GM19463 (cell line): Measurements from ENCODE around the gene UROC1.

Experiments used
- ATAC-seq: cut with Tn5 transposase; IDR thresholded peaks from one replicate; pipeline ENCODE4 v1.9.1; 2021; ENCODE audit warnings: mild to moderate bottlenecking, moderate library complexity; ENCODE audit not compliant: unreplicated experiment

Gene UROC1

DNA sequence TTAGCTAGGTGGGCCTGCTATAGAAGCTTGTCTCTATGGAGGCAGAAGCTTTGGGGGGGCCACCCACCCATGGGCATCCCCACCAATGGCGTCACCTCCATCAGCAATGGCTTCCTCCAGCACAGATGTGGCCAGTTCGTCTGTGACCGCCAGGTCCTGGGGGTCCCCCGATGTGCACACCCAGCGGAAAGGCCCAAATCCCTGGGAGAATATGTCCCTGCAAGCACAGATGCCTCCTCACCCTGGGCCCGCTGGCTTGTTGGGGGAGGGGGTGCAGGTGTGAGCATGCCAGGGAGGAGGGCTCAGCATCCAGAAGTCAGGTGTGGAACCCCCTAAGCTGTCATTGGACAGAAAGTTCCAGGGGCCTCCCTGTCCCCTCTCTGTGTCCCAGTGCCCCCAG lies 19.6 kb downstream of the UROC1 start:
- no peak for ATAC-seq

DNA sequence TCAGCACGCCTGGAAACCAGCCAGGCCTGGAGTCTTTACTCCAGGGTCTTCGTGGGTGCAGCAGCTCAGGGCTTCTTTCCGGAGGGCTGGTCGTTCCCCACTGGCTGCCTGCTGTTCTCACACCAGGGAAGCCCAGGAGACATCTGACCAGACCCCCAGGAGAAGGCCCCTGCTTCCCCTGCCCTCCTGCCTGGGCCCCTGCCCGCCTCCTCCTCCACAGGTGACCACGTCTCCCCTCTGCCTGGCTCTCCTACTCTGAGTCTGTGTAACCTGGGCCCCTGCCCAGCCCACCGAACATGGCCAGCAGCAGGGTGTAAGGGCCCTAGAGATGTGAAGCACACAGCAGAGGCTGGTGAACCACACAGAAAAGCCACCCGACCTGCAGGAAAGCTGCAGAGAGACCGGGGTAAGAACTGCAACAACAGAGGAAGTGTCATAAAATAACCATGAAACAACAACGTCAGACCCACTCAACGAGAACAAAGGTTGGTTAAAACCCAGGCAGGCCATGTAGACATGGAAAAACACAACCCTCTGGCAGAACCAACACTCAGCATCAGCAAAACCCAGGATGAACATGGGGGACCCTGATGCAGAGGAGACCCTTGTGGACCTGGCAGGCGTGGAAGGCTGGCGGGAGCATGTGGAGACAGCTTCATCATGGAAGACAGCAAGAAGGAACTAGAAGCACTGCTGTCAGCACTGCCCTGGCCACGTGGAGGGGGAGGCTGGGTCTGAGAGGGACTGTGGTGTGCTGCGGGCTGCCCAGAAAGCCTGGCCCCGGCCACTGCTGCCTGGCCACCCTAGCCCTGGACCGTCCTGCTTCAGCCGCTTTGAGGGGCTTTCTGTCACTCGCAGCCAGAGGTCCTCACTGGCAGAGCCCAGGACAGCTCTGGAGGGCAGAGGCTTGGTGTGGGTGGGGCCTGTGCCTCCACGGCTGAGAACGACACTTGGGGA lies 20.4 kb downstream of the UROC1 start:
- no peak for ATAC-seq

DNA sequence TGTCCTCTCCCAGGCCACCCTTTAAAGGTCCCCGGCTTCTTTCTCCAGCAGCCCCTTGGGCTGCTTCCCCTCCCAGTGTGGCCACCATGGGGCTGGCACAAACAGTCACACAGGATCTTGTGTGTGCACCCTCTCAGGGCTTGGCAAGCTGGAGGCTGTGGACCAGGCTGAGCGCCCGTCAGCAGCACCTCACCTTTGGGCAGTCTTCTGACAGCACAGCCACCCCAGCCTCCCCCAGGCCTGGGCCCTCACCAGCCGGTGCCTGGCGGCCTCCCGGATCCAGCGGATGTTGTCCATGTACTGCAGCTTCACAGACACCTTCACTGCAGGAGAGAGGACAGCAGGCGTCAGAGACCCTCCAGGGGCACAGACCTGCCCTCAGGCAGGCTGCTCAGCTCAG lies 21.8 kb downstream of the UROC1 start:
- ATAC-seq = no peak

DNA sequence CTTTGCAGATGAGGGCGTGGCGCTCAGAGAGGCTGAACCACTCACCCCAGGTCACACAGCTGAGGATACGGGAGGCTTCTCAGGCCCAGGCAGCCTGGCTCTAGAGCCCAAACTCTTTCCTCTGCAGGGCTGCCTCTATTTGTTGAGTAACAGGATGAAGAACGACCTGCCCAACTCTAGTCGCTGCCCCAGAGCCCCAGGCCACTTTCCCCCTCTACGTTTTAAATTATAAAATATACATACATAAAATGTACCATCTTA lies 22.7 kb downstream of the UROC1 start:
- ATAC-seq = no peak

DNA sequence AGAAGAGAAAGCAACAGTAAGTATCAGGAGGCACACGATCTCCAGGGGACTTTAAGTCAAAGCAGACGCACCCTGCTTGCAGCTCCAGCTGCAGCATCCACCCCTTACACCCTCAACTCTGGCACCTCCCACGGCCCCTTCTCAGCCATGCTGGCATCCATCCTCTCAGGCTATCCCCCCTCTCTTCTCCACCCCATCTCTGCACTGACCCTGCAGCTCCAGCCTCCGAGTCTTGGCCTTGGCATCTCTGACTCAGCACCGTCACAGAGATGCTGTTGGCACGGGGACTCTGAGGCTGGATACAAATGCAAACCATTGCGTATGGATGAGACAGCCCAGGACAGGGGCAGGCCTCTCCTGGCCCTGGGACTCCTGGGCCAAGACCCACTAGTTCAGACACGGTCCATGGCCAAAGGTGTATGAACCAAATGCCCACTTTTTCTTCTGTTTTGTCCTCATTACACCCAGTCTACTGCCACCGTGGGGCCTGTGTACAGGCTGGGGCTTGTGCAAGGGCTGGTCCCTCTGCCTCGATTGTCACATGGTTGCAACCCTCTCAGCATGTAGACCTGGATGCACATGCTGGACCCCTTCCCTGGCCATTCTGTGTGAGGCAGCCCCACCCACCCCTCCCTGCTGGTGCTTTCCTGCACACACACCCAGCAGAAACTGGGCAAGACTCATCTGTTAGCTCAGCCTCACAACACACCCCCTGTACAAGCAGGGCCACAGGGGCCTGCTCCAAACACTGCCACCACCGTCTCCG lies 23.2 kb downstream of the UROC1 start:
- ATAC-seq = no peak

DNA sequence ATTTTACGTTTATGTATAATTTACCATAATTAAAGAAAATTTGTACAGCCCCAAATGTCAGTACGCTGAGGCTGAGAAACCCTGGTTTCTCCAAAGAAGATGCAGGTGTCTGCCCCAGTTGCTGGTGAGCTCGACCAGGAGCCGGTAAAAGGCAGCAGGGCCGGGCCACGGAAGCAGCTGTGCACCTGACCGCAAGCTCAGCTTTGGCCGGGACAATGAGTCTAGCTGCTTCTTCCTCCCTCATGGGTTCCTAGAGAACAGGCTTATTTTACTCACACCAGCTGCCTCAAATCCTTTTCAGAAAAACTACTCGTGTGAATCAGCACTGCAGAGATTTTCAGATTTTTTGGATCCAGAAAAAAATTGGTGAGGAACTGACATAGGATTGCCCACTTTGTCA lies 23.8 kb downstream of the UROC1 start:
- no peak for ATAC-seq

DNA sequence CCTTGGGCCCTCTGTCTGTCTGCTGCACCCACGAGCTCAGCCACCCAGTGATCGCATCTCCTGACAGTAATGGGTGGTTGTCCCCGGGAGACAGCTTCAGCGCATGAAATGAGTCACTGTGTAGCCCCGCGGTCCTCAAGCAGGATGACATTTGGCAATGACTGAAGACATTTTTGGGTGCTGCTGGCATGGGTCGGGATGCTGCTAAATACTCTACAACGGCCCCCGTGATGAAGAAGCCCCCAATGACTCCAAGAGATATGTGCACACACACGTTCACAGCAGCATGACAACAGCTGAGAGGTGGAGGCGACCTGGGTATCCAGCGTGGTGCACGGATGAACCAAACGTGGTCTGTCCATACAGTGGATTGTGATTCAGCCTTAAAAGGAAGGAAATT lies 24.5 kb downstream of the UROC1 start:
- ATAC-seq = no peak

DNA sequence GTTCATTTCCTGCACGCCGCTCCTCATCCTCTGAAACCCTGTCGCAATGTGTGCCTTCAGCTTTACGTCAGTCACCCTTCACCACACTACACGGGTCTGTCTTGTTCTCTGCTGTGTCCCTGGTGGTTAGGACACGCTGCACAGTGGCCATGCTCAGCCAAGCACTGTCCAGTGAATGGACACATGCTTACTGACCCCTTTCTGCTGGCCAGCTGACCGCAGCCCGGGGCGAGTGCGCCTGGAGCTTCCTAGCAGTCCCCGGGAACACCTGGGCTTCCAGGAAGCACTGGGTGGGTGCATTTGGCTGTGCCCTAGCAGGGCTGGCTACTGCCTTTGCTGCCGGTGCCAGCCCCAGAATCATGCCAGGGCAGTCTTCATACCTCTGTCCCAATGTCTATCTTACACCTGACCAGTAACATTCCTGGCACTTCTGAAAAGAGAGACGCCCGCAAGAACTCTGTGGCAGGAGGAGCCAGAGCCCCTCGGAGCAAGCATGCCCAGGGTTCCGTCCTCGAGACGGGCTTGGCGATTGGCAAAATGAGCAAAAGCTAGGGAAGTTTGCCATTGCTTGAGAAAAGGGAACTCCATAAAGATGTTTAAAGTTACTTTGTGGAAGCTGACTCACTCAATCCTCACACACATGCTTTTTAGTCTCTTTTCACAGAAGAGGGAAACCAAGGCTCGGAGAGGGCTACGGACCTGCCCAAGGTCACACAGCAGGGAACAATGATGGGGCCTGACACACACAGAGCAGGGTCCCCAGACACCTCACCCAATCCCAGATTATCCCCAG lies 26.2 kb downstream of the UROC1 start:
- no peak for ATAC-seq

DNA sequence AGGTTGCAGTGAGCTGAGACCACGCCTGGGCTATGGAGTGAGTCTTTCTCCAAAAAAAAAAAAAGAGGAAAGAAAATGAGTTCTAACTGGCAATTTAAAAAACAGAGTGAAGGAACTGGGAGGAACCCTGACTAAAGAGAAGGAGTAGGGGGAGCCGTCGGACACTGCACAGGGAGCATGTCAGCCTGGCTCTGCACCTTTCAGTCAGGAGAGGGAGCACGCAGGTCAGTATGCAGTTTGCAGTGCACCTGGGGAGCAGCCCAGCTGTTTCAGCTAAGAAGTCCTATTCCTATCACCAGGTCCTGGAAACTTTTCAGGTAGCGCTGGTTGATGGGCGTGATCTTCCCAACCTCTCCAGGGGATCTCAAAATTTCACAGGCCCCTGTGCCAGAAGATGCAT lies 27.0 kb downstream of the UROC1 start:
- no peak for ATAC-seq

DNA sequence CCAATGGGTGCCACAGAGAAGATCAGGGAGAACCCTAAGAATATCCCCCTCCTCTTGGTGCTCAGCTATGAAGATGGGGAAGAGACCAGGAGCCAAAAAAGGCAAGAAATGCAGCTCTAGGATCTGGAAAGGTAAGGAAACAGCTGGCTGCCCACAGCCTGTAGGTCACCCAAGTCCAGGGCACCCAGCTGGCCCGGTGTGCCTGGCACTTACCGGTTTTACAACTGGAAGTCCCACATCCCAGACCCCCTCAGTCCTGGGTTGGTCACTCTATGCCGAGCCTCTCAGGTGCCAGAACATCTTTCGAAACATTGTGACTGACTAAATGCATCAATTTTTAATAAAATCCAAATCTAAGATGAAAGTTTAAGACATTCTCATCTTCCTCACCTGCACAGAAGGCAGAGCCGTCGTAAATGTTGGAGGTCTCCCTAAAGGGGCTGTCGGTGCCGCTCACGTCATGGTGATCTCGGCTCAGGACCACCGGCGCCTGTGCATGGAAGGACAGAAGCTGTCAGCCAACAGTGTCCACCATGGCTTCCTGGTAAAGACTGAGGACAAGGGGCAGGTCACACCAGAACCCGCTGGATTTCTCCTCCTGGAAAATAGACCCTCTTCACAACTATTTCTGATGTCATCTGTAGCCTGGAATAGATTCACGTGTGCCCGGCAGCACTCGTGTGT lies 28.5 kb downstream of the UROC1 start:
- no peak for ATAC-seq

DNA sequence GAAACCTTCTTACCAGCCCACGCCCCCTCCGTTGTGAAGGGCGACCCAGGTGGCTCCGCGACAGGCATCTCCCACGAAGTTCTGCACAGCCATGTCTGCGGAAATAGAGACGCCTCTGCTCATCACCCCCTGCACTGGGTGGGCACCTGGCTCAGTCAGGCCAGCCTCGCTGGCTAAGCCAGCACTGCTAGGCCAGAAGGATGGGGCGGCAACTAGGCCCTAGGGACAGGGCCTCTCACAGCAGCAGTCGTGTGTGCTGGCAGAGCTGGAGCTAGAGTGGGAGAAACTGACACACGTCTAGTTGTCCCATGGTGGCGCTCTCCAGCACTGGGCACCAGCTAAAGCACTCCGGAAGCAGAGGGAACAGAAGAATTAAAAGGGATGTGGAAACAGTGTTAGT lies 29.4 kb downstream of the UROC1 start:
- ATAC-seq = no peak

DNA sequence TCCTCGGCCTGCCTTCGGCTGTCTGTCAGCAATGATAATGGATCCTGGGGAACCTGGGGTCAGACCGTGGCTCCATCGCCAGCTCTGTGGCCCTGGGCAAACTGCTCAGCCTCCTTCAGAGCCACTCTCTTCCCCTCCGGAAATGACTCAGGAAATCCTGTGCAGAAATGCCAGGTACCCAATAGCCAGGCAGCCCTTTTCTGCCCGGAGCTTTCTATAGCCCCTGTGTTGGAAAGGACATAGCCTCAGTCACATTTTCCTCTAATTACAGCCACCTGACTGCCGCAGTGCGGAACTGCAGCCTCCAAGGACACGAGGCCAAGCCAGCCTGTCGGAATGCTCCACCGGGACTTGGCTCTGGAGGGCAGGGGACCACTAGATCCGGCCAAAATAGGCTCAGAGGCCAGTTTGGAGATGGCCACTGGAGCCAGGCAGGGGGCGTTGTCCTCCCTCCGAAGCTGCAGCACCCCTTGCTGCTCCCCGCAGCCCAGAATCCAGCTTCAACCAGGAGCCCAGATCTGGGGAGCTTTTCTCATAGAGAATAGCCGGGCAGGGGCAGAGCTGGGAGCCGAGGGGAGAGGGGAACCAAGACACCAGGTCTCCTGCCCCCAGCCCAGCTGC lies 30.3 kb downstream of the UROC1 start:
- no peak for ATAC-seq

DNA sequence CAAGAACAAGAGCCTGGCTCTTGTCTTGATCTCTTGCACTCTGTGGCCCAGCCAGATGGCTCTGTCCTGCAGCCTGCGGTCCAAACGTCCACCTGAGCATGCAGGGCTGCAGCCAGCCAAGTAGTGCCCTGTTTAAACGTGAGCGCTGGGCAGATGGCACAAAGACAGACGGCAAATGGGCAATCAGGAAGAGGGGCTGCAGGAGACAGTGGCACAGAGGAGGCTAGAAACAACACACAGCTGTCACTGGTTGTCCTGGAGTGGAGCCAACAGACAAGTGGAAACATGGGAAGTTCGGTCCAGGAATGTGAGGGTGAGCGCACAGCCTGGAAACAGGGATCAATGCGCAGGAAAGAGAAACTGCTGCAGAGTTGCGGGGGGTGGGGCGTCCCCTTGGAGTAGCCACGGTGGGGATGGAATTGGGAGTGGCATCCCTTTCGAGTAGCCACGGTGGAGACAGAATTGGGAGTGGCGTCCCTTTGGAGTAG lies 31.2 kb downstream of the UROC1 start:
- no peak for ATAC-seq

DNA sequence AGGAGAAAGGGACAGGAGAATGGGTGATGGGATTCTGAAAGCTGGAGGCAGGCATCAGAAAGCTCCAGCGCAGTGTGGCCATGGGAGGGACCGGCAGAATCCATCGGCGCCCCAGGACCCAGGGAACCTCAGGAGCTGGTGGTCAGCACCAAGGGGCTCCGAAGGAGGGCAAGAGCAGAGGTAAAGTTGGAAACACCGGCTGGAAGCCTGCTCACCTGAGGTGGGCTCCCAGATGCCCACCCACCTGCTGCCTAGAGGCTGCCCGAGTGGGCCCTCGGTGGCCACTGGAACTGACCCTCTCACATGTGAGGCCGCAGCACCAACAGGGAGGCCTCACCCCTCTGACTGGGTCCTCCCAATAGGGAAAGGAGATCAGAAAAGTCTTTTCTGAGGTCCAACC lies 31.6 kb downstream of the UROC1 start:
- no peak for ATAC-seq

DNA sequence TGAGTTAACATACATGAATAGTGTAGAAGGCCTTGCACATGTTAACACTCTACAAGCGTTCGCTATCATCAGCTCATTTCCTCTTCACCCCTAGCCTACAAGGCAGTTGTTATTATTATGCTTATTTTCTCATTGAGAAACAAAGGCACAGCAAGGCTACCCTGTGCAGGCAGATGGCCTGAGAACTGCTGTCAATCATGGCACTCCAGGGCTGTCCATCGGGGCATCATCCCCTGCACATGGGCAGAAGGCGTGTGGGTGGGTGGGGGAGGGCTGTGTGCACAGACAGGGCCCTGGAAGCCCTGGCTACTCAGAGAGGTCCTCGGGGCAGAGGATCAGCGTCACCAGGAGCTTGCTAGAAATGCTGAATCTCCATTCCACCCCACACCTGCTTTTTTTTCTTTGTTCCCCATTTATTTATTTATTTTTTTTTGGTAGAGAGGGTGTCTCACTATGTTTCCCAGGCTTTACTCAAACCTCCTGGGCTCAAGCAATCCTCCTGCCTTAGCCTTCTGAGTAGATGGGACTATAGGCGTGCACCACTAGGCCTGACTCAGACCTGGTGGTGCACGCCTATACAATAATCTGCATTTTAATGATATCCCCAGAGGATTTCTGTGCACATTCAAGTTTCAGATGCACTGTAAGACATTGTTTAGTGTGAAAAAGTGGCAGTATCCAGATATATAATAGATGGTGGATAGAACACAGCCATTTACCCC lies 32.2 kb downstream of the UROC1 start:
- ATAC-seq = no peak

DNA sequence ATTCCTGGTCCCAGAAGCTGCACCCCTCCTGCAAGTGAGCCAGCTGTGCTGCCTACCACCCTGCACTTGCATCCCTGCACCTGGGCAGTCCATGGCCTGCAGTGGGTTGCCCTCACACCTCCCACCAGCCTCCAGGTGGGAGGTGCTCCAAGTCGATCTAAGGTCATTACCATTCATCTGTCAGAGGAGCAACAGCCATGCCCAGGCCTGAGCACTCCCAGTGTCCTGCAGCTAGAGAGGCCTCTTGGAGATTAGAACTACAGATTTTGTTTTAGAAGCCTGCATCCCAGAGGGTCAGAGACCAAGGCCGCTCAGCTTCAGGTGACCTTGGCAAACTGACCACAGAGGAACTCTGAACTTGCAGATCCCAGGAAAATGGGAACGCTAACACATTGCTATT lies 32.9 kb downstream of the UROC1 start:
- ATAC-seq = no peak

DNA sequence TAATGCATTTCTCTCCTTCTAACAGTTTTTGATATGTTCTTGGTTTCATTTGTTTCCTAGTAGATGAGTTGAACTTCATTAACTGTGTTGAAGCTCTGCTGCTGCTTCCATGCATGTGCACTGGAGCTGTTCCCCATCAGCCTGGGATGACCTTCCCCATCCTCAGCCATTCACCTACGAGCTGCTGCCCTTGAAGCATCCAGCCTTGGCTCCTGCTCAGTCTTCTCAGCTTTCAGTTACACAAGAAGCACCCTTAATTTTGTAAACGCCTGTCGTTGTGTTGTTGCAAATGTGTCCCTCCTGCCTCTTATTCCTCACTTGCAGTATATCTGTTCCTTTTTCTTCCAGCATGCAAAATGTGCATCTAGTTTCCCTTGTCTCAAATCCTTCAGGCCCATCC lies 33.4 kb downstream of the UROC1 start:
- no peak for ATAC-seq

DNA sequence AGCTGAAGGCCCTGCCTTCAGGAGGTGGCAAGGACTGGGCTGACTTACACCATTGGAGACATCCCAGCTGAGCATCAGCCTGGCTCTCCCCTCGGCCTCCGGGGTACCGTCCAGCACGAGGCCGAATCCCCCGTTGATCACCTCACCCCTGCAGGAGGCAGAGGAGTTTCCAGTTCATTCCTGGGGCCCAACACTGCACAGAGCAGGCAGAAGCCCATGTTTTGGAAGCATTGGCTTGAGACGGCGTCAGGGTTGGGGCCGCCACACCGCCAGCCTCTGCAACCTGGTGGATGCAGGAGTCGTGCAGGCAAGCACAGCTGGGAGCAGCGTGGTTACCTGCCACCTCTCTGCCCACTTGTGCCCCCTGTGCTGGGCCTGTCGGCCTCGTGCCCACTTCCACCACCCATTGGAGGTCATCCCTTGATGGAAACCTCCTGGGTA lies 34.2 kb downstream of the UROC1 start:
- ATAC-seq = no peak

DNA sequence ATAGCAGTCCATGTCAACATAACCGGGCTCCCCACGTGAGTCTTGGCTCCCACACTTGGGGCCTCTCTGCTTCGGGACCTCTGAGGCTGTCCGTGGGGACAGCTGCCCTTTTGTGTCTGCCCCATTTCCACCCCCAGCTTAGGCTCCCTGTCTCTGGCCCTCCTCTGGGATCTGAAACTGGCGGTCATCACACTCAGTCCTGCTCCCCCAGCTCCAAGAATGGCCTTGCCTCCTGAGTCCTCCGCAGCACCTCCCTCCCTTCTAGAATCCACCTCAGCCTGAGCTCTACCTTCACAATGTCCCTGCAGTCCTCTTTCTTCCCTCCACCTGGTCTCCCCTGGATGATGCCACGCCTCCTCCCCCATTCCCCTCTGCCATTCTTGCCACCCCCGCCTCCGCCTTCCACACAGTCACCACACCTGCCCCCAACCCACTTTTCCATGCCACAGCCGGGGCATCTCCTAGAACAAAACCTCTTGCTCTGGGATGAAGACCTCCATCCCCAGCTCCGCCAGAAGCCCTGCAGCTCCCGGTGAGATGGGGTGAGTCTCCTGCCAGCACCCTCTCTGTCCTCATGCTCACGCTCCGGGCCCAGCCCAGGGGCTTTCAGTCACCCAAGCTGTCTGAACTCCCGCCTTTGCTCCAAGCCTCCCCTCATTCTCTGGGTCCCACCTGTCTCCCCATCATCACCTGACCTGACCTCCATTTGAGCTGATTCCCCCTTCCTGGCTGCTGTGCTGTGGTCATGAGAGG lies 34.9 kb downstream of the UROC1 start:
- no peak for ATAC-seq
